HG03097 (cell line): ENCODE data around the gene ERBB3.

Source experiments
- ATAC-seq: cut with Tn5 transposase; IDR thresholded peaks from one replicate; pipeline ENCODE4 v1.9.1; 2021; ENCODE audit not compliant: unreplicated experiment, low FRiP score

ERBB3 gene

DNA sequence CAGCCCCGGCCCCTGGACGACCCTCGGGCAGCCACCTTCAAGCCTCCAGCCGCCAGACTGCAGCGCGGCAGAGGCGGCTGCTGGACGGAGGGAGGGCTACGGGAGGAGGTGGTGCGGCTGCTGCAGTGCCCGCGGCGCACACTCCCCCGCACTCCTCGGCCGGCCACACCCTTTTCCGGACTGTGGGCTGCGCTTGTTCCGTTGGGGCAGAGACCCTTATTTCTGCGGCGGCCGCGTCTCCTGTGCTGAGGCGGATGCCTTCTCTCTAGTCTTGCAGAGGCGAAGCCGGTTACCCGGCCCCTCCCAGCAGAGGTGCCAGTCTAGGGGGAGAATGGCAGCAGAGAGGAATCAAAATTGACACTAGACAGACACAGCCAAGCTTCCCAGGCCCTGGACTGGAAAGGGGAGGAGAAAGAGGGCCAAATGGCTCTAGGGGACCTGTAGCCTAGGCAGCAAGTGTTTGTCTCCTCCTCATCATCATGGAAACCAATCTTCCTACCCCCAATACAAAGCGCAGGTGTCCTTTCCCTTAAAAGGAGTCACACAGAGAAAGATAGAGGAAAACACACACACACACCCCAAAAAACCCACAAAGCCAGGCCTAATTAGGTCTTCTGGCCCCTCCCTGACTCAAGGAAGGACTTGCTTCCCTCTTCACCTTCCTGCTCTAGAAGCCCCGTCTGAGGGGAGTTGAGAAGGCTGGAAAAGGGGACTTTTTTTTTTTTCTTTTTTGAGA lies 49.4 kb downstream of the ERBB3 start:
- no peak for ATAC-seq

DNA sequence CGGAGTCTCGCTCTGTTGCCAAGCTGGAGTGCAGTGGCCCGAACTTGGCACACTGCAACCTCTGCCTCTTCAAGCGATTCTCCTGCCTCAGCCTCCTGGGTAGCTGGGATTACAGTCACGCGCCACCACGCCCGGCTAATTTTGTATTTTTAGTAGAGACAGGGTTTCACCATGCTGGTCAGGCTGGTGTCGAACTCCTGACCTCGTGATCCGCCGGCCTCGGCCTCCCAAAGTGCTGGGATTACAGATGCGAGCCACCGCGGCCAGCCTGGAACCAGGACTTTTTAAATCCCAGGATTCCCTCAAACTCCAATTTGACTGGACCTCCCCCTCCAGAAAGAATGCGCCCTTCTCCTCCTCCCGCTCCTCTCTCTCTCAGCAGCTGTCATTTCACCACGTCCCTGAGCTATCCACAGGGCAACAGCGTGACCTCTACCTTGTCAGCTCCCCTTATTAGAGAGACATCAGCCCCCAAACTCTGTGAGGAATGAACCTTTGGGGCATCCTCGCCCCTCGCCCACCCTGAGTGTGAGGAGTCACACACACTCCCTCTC lies 50.1 kb downstream of the ERBB3 start:
- no peak for ATAC-seq

DNA sequence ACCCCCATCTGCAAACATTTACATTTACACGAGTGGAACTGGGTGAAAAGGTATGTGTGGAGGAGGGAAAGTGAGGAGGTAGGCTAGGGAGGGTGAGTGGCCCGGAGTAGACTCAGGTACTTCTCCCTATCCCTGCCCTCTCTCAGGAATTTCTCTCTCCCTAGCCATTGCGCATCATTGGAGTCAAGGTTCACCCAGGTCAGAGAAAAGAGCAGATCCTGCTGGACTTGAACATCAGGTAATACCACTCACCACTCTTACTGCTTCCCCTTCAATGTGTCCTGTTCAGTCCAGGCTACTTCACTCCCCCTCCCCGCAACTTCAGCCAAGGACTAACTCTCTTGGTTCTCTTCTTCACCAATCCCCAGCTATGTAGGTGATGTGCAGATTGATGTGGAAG lies 50.9 kb downstream of the ERBB3 start:
- no peak for ATAC-seq

DNA sequence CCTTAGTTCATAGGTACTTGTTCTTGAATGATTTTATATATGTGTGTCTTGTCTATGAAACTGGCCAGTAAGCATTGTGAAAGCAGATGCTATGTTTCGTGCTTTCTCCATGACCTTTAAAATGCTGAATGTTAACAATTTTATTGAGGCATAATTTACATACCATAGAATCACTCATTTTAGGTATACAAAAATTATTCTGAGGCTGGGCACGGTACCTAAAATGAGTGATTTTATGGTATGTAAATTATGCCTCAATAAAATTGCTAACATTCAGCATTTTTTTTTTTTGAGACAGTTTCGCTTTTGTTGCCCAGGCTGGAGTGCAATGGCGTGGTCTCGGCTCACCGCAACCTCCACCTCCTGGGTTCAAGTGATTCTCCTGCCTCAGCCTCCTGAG lies 54.9 kb downstream of the ERBB3 start:
- no peak for ATAC-seq

DNA sequence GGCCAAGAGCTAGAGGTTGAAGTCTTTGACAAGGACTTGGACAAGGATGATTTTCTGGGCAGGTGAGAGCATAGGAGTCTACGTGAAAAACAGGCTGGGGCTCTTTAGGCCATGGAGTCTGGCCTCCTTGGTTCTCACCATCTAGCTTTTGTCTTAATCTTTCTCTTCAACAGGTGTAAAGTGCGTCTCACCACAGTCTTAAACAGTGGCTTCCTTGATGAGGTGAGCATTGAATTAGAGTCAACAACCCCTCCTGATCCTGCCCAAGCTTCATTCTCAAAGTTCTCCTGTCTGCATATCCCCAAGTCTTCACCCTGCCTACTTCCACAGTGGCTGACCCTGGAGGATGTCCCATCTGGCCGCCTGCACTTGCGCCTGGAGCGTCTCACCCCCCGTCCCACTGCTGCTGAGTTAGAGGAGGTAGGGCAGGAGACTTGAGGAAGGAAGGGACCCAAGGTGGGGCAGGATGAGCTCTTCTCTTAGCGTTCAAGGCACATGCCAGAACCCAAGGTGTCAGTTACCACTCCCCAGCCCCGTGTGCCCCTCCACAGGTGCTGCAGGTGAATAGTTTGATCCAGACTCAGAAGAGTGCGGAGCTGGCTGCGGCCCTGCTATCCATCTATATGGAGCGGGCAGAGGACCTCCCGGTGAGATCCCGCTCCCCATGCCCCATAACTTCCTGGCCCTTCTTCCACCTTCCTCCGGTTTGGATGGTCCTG lies 58.0 kb downstream of the ERBB3 start:
- ATAC-seq: no peak

GRCh38 chr12:56141946-56142784 lies 62.2 kb downstream of the ERBB3 start:
- ATAC-seq: no peak

DNA sequence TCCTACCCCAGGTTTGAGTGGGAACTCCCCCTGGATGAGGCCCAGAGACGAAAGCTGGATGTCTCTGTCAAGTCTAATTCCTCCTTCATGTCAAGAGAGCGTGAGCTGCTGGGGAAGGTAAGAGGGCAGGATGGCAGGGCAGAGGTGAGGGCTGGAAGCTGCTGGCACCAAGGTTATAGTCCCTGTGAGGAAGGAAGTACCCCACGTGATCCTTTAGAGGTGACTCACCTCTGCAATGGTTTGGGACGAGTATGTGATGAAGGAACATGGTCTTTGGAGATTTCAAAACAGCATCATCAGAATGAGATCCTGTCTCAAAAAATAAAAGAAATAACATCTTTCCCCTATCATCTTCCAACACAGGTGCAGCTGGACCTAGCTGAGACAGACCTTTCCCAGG lies 63.3 kb downstream of the ERBB3 start:
- no peak for ATAC-seq

DNA sequence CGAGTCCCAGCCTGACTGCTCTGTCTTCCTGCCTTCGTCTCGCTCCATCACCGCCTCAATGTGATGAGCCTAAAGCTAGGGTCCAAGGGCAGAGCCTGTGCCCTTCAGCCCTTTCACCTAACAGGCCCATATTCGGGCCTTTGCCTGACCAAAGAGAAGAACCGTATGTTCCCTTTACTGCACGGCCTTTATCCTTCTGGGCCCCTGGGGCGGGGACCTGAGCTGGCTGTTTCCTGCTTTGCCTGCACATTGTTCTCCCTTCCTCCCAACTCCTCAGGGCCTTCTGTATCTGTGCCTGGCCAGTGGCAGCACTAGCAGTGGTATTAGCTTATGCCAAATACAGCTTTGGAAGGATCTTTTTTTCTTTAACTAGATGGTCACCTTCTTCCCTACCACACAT lies 63.9 kb downstream of the ERBB3 start:
- no peak for ATAC-seq

DNA sequence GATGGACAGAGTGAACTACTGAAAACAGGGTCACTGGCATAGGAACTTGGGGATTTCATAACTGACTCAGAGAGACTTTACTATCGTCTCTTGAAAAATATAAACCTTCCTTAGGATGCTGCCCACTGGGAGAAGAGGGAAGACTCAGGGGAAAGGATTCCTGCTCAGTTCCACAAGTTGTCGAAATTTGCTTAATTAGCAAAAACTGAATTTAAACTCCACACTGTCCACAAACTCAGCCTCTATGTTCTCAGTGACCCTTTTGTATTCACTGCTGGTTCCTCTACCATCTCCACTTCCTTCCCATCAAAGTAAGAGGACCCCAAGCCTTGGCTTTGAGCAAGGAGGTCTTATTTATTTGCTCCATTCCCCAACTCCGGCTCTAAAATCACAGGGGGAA lies 65.3 kb downstream of the ERBB3 start:
- ATAC-seq: no peak

DNA sequence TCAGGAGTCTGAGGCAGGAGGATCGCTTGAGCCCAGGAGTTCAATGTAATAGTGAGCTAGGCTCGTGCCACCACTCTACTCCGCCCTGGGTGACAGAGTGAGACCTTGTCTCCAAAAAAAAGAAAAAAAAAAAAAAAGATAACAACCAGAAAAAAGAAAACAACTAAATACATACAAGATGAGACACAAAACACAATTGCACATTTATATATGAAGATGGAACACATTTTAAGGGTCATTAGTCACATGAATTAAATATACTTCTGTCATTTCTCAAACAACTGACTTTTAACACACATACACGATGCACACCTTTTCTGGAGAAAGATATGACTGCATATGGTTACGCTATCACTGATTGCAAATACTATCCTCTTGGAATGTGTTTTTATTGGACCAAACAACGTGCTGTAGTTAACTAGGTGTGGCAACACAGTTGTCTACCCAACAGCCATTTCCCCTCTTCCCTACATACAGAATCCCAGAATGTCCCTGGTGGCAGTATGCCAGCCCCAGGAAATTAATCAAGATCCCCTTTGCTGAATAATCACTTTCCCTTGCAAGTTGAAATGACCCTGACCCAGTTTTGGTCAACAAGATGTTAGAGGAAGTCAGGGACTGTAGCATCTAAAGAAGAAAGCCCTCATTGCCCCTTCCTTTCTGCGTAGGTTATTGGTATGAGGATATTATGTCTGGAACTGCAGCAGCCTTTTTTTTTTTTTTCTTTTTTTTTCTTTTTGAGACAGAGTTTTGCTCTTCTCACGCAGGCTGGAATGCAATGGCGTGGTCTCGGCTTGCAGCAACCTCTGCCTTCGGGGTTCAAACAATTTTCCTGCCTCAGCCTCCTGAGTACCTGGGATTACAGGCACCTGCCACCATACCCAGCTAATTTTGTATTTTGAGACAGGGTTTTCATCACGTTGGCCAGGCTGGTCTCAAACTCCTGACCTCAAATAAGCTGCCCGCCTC lies 66.8 kb downstream of the ERBB3 start:
- no peak for ATAC-seq

GRCh38 chr12:56150563-56150962 lies 70.6 kb downstream of the ERBB3 start:
- ATAC-seq: no peak

DNA sequence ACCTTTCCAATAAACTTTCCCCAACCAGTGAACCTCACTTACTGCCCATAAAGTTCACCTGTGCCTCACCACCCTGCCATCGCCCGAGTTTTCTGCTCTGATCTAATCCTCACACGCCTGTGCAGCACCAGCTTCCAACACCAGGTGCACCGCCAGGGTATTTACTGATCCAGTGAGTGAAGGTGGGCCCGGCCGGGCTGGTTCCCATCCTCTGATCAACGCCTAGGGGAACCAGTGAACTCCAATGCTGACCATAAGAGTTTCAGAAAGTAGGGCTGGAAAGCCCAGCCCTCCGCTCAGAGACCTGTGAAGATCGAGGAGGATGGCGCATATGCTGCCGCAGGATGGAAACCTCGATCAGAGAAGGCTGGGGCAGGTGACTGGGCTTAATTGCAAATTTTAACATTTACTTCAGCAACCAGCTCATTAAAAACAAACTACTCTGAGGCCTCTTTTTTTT lies 71.7 kb downstream of the ERBB3 start:
- peak; percentile 28 for ATAC-seq

GRCh38 chr12:56152132-56152755 lies 72.3 kb downstream of the ERBB3 start, which contains the start of gene MYL6B:
Gene MYL6B (plus strand): TSS chr12:56152587. CDS start chr12:56153919, 1,332 bp downstream.
- peak; percentile 76 for ATAC-seq
